ENCODE results near the gene RECK.
"Not testable (repeated sequence)": the region's sequence is repeated elsewhere in the genome, so short reads cannot be mapped to it uniquely, and the experiment has no call there.

Gene RECK

DNA sequence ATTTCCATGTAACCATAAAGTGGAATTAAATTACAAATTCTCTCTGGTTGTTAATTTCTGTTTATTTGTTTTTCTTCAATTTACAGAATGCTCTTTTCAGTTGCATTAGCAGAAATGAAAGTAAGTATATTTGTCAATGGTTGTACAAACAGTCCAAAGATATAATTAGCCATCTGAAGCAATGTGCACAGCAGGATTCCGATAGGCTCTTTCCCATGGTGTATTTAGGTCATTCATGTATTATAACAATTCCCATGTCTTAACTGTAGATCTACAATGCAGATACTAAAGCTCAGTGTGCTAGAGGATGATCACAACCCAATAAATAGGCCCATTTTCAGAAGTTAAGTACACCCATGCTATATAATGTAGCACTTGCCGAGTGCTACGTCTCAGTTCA is 43.8 kb downstream of the RECK start:
- ATAC-seq (no peak), DNase-seq (ENCODE audit: low spot score in 2 of 2) (no peak)
- no peak overlapping the region for H3K27ac Mint-ChIP-seq
- no peaks in the 10 kb centered on the region for H3K36me3 Mint-ChIP-seq
- H3K9me3 Mint-ChIP-seq = no peaks in the 10 kb centered on the region
- H3K4me3 Mint-ChIP-seq = no peak overlapping the region
- no peaks in the 10 kb centered on the region for H3K4me1 Mint-ChIP-seq

DNA sequence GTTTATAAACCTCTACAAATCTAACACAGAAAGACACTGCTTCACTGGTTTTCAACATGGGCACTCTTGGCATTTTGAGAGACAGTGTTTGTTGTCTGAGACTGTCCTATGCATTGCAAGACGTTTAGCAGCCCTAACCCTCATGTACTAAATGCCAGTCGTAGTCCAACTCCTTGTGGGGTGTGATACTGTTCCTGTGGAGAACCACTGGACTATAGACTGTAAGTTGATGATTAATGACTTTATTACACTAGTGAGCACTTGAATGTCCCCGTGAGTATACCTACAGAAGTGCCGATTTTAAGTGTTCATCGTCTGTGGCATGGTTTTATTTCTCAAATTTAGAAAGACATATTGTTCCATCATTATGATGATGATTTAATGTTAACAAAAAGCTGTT is 46.2 kb downstream of the RECK start:
- H3K4me1 Mint-ChIP-seq = no peaks in the 10 kb centered on the region
- DNase-seq (ENCODE audit: low spot score in 2 of 2) = no peak
- H3K36me3 Mint-ChIP-seq = no peaks in the 10 kb centered on the region
- ATAC-seq = no peak
- H3K27ac Mint-ChIP-seq = no peak overlapping the region
- no peaks in the 10 kb centered on the region for H3K9me3 Mint-ChIP-seq
- no peak overlapping the region for H3K4me3 Mint-ChIP-seq

DNA sequence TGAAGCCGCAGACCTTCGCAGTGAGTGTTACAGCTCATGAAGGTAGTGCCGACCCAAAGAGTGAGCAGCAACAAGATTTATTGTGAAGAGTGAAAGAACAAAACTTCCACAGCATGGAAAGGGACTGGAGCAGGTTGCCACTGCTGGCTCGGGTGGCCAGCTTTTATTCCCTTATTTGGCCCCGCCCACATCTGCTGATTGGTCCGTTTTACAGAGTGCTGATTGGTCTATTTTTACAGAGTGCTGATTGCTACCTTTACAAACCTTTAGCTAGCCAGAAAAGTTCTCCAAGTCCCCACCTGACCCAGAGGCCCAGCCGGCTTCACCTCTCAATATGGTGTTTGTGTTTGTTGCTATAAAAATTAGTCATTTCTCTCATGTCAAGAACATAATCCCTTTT is 49.7 kb downstream of the RECK start:
- H3K4me1 Mint-ChIP-seq = peaks cover under 1% of the 10 kb centered on the region
- no peaks in the 10 kb centered on the region for H3K9me3 Mint-ChIP-seq
- no peak overlapping the region for H3K4me3 Mint-ChIP-seq
- H3K27ac Mint-ChIP-seq = no peak overlapping the region
- H3K36me3 Mint-ChIP-seq = no peaks in the 10 kb centered on the region
- ATAC-seq (no peak), DNase-seq (ENCODE audit: low spot score in 2 of 2) (no peak)

DNA sequence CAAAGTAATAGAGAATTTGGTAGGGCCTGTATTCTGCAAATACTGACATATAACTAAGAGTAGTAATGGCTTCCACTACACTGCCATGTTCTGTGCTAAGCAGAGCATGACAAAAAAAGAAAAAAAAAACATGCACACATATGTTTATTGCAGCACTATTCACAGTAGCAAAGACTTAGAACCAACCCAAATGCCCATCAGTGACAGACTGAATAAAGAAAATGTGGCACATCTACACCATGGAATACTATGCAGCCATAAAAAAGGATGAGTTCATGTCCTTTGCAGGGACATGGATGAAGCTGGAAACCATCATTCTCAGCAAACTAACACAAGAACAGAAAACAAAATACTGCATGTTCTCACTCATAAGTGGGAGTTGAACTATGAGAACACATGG is 50.3 kb downstream of the RECK start:
- not testable (repeated sequence) for ATAC-seq; H3K27ac Mint-ChIP-seq; H3K4me3 Mint-ChIP-seq; DNase-seq (ENCODE audit: low spot score in 2 of 2); H3K9me3 Mint-ChIP-seq; H3K36me3 Mint-ChIP-seq; H3K4me1 Mint-ChIP-seq

DNA sequence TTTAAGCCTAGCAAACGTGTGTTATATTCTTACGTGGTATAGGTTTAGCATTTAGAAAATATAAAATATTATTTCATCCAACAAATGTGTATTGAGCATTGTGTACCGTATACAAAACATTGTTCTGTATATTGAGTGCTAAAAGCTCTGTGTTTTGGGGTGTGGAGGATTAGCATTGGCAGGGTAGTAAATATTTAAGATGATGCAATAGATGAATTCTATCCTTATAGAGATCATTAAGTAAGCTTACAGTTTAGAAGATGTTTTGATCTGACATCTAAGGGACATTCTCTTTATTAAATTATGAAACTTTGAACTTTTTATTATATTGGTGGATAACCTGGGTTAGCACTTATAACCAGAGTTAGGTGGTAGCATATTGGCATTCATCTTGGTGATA is 51.3 kb downstream of the RECK start:
- no peak overlapping the region for H3K4me3 Mint-ChIP-seq
- H3K36me3 Mint-ChIP-seq = peaks cover 6% of the 10 kb centered on the region
- ATAC-seq = no peak

DNA sequence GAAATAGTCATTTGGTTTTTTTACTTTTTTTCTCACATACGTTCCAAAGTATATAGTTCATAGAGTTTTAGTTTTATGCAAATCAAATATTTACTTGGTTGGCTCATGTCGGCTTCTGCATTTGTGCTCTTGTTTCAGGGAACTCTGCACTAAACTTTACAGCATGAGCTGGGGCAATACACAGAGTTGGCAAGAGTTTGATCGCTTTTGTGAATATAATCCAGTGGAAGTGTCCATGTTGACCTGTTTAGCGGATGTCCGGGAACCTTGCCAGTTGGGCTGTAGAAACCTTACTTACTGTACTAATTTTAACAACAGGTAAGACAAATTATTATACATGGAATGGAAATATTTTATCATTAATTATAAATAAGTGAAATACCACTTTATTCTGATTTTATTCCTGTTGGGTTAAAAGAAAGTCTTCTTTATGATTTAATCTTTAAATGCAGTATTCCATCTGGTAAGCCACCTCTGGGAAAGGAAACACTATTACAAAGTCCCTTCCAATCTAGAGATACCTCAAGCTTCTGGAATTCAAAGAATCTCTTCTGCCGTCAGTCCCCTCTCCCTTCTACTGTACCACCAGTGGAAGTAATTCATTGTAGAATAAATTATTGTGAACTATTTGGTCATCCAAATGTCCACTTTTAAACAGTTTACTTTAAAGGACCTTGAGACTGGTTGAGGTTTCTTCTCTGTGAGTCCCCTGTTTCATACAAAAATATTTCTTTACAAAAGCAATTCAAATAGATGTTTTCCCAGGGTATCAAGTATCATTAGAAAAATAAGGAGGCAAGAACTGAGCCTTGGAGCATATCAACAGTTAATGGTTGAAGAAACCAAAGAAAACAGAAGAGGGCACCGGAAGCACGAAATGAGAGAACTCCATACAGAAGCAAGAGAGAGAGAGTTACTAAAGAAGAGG is 54.6 kb downstream of the RECK start:
- Mint-ChIP-seq H3K36me3 (peaks cover 6% of the 10 kb centered on the region), H3K27ac (peak overlapping the region; percentile 35), H3K9me3 (peaks cover 4% of the 10 kb centered on the region), H3K4me1 (peaks cover 14% of the 10 kb centered on the region), H3K4me3 (no peak overlapping the region)
- DNase-seq (ENCODE audit: low spot score in 2 of 2) (no peak), ATAC-seq (no peak)

More for the DNA sequence above, 51.3 kb downstream of the RECK start:
- no peak for DNase-seq (ENCODE audit: low spot score in 2 of 2)
- peaks cover 14% of the 10 kb centered on the region for H3K4me1 Mint-ChIP-seq
- H3K9me3 Mint-ChIP-seq = peaks cover 4% of the 10 kb centered on the region
- H3K27ac Mint-ChIP-seq = no peak overlapping the region

DNA sequence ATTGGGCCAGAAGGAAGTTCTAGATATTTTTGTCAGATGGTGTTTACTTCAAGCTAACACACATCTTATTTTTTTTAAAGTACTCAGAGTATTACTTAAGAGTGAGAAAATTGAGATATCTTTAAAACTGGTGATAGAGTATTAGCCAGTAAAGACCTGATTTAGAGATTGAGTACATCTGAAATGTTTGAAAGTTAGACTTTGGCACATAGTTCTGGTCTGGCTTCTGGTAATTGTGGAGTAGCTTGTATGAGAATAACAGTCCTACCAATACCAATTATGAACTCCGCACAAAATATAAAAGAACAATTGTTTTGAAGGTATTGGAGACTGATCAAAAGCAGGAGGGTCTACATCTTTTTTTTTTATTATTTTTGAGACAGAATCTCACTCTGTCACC is 55.3 kb downstream of the RECK start:
- no peak for DNase-seq (ENCODE audit: low spot score in 2 of 2)
- Mint-ChIP-seq H3K27ac (peak overlapping the region; percentile 35), H3K4me3 (no peak overlapping the region)

DNA sequence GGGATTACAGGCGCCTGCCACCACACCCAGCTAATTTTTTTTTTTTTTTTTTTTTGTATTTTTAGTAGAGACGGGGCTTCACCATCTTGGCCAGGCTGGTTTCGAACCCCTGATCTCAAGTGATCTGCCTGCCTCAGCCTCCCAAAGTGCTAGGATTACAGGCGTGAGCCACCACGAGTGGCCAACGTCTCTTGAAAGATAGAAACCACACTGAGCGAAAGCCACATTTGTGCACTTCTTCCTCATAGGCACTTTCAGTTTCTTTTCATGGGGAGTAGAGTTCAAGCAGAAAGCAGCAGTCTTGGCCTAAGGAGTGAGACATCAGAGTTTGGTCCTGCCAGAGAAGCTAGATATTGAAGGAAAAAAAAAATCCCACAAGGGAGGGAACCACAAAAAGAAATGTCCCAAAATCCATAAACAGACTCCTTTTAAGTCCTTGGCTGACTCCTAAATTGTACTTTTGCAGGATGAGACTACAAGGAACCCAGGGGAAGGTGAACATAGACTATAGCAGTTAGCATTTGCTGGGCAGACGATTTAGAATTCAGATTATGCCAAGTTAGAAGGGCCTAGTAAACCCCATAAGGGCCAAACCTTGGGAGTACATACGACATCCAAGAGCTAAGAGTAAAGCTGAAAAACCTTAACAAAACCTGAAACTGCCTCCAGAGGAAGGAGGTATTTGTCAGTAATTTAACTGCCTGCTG is 55.9 kb downstream of the RECK start:
- peaks cover 6% of the 10 kb centered on the region for H3K36me3 Mint-ChIP-seq
- no peak overlapping the region for H3K4me3 Mint-ChIP-seq
- ATAC-seq (peak; percentile 96), DNase-seq (ENCODE audit: low spot score in 2 of 2) (peak; percentile 7 to 66)
- H3K4me1 Mint-ChIP-seq = peaks cover 14% of the 10 kb centered on the region
- peaks cover 4% of the 10 kb centered on the region for H3K9me3 Mint-ChIP-seq
- peak overlapping the region; percentile 41 for H3K27ac Mint-ChIP-seq

More for the DNA sequence above, 55.3 kb downstream of the RECK start:
- Mint-ChIP-seq H3K4me1 (peaks cover 14% of the 10 kb centered on the region), H3K36me3 (peaks cover 6% of the 10 kb centered on the region), H3K9me3 (peaks cover 4% of the 10 kb centered on the region)
- ATAC-seq = no peak

DNA sequence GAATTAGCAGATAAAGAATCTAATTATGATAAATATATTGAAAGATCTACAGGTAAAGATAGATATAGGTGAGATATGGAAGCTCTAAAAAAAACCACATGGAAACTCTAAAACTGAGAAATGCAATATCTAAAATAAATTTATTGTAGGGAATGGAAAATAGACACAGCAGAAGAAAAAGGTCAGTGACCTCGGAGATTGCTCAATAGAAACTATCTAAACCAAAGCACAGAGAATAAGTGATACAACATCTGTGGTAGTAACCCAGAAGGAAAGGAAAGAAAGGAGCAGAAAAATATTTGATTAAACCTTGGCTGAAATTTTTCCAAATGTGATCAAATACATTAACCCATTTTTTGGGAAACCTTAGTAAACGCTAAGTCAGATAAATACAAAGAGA is 56.7 kb downstream of the RECK start:
- H3K27ac Mint-ChIP-seq = no peak overlapping the region

DNA sequence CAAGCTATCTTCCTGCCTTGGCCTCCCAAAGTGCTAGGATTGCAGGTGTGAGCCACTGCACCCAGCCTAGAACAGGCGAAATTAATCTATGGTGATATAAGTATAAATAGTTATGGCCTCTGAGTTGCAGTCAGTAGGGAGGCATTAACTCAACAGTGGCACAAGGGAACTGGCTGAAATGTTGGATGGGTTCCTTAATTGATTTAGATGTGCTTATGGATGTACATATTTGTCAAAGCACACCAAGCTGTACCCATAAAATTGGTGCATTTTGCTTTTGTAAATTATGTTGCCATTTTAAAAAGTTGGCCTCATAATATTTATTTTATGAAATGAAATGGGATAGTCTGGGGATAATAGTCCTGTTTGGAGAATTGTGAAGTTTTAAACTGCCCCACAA is 63.0 kb downstream of the RECK start:
- Mint-ChIP-seq H3K36me3 (no peaks in the 10 kb centered on the region), H3K4me3 (no peak overlapping the region), H3K27ac (no peak overlapping the region), H3K4me1 (peaks cover 7% of the 10 kb centered on the region), H3K9me3 (no peaks in the 10 kb centered on the region)
- no peak for DNase-seq (ENCODE audit: low spot score in 2 of 2)
- ATAC-seq = no peak

More for the DNA sequence above, 56.7 kb downstream of the RECK start:
- ATAC-seq (no peak), DNase-seq (ENCODE audit: low spot score in 2 of 2) (no peak)
- Mint-ChIP-seq H3K4me3 (no peak overlapping the region), H3K9me3 (peaks cover 4% of the 10 kb centered on the region), H3K4me1 (peaks cover 14% of the 10 kb centered on the region), H3K36me3 (peaks cover 6% of the 10 kb centered on the region)

DNA sequence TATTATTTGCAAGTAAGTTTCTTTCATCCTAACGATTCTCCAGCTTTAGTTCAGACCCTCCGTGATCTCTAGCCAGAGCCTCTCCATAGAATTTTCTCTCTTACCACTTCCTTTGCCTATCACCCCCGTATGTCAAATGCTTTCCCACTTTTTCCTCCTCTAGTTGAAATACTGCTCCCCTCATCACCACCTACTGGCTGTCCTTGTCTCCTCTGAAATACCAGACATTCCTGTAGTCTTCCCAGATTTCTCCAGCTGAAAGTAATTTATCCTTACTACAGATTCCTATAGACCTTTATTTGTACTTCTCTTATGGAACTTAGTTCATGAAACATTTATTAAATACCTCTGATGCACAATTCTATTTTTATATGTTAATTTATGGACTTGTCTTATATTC is 63.8 kb downstream of the RECK start:
- no peaks in the 10 kb centered on the region for H3K36me3 Mint-ChIP-seq
- no peak for ATAC-seq
- no peaks in the 10 kb centered on the region for H3K9me3 Mint-ChIP-seq
- H3K27ac Mint-ChIP-seq = no peak overlapping the region
- DNase-seq (ENCODE audit: low spot score in 2 of 2) = no peak
- peaks cover 7% of the 10 kb centered on the region for H3K4me1 Mint-ChIP-seq
- no peak overlapping the region for H3K4me3 Mint-ChIP-seq

DNA sequence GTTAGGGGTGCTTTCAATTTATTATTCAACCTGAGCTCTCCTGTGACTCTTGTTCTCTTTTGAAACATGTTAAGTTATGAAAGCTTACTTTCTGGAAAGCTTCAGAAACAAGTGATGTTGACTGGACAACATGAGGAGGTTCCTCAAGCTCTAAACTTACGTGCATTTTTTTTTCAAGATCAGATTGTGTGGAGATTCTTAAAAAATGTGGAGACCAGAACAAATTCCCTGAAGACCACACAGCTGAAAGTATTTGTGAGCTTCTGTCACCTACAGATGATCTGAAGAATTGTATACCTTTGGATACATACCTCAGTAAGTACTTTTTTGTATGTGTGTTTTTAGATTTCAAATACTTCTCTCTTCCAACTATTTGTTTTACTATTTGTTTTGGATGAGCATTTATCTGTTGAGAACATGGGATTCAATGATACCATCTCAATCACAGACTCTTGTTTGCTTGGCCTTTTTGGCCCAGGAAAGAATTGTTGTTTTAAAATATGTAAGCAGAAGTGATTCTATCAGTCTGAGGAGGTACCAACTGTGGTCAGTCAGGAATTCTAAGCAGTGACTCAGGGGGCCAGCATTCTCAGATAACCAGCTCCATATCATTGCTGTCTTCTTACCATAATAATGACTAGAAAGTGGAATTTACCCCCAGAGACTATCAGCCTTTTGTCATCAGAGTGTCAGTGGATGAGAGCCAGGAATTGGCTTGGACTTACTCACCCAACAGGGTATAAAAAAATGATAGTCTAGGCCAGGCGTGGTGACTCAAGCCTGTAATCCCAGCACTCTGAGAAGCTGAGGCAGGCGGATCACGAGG is 65.4 kb downstream of the RECK start:
- H3K4me3 Mint-ChIP-seq = no peak overlapping the region
- H3K4me1 Mint-ChIP-seq = peaks cover 7% of the 10 kb centered on the region
- H3K9me3 Mint-ChIP-seq = no peaks in the 10 kb centered on the region
- DNase-seq (ENCODE audit: low spot score in 2 of 2) (no peak), ATAC-seq (no peak)
- no peak overlapping the region for H3K27ac Mint-ChIP-seq
- no peaks in the 10 kb centered on the region for H3K36me3 Mint-ChIP-seq

DNA sequence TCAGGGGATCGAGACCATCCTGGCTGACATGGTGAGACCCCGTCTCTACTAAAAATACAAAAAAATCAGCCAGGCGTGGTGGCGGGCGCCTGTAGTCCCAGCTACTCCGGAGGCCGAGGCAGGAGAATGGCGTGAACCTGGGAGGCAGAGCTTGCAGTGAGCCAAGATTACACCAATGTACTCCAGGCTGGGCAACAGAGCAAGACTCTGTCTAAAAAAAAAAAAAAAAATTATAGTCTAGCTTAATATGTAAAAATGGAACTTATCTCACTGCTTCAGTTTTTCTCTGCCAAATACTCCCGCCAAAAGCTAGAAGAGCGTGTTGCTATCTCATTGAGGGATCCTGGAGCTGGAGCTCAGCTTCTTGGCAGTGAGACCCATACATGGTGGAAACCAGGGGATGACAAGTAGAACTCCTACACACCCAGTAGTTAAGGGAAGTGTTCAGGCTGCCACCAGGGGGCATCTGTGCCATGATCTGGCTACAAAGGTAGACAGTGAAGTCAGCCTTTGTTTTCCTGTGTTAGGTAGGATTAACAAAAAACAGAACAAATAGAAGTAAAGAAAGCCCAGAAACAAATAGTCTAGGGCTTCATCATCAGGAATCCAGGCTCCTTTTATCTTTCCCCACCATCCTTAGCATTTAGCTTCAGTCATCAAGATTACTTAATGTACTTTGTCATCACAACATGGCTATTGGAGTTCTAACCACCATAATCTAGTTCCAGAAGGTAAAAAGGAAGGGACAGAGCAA is 66.2 kb downstream of the RECK start:
- no peak overlapping the region for H3K27ac Mint-ChIP-seq
- peaks cover 7% of the 10 kb centered on the region for H3K4me1 Mint-ChIP-seq
- no peaks in the 10 kb centered on the region for H3K9me3 Mint-ChIP-seq
- DNase-seq (ENCODE audit: low spot score in 2 of 2) (peak; percentile 79 to 87), ATAC-seq (peak; percentile 100)
- no peak overlapping the region for H3K4me3 Mint-ChIP-seq
- no peaks in the 10 kb centered on the region for H3K36me3 Mint-ChIP-seq

DNA sequence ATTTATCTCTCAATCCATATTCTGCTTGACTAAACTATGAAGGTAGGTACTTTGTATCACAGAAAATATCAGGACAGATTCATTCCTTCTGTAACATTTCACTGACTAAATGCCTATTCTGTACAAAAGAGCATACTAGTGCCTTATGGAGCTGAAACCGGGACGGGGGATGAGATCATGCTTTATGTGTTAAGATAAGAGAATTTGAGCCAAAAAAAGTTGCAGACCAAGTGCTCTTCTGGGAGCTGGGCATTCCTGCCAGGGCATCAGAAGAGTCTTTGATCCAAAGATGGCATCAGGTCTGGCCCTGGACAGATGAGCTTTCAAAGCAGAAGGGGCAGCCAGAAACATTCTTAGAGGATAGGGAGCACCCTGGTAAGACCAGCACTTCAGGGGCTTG is 72.4 kb downstream of the RECK start:
- Mint-ChIP-seq H3K36me3 (no peaks in the 10 kb centered on the region), H3K4me3 (no peak overlapping the region), H3K27ac (no peak overlapping the region), H3K4me1 (no peaks in the 10 kb centered on the region), H3K9me3 (no peaks in the 10 kb centered on the region)
- ATAC-seq = no peak
- no peak for DNase-seq (ENCODE audit: low spot score in 2 of 2)

DNA sequence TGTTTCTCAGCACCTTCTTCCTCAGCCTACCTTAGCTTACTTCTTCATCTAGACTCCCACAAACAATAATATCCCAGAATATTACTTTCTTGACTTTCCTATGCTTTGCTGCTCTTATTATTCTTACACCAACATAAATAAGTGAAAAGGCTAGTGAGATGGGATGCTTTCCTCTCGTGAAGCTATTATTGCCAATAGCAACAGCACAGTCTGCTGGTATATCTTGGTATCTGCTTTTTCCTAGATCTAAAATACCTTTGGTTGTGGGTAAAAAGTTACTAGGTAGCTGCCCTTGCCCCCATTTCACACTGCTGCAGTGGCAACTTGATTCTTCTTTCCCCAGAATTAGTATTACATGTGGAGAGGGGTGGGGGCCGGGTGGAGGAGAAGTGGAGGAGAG is 73.7 kb downstream of the RECK start:
- Mint-ChIP-seq H3K4me1 (no peaks in the 10 kb centered on the region), H3K27ac (no peak overlapping the region), H3K4me3 (no peak overlapping the region), H3K9me3 (no peaks in the 10 kb centered on the region), H3K36me3 (no peaks in the 10 kb centered on the region)
- ATAC-seq = no peak
- DNase-seq (ENCODE audit: low spot score in 2 of 2) = no peak

Measured in stimulated activated effector memory CD8-positive, alpha-beta T cell treated with anti-CD3 and anti-CD28 coated beads, Interleukin-12 subunit alpha, Interleukin-12 subunit beta, amount 100 ng/mL, for 72 hours (primary cell).